Neural progenitor cell (in vitro differentiated cells): Measurements from ENCODE around the gene STEAP1B. TPM values are rescaled to one million over a fixed set of nuclear protein-coding genes. Genes with fewer than 3 reads are reported as not detected.

Experiments
- DNase-seq: peaks from one replicate; pipeline ENCODE4 v3.0.0-alpha.2; 2016; ENCODE audit warnings: low spot score
- H2AFZ ChIP-seq: fragments of 200-600 bp; sonication (generic); replicated peaks from 2 replicates; pipeline ENCODE4 v1.6.1; 2016; ENCODE audit warnings: antibody characterized with exemption
- H3F3A ChIP-seq: fragments of 200-600 bp; sonication (generic); 2 replicates; pipeline ENCODE4 v1.6.1; 2016; ENCODE audit warnings: antibody characterized with exemption, low read depth
- H3K27ac ChIP-seq: fragments of 200-600 bp; sonication (generic); 2 replicates; pipeline ENCODE4 v1.5.1; 2016; ENCODE audit warnings: mild to moderate bottlenecking
- H3K27me3 ChIP-seq: fragments of 200-600 bp; sonication (generic); 2 replicates; pipeline ENCODE4 v1.6.1; 2016; ENCODE audit warnings: mild to moderate bottlenecking, moderate library complexity
- H3K36me3 ChIP-seq: fragments of 200-600 bp; sonication (generic); 2 replicates; pipeline ENCODE4 v1.5.1; 2016
- H3K4me1 ChIP-seq: fragments of 200-600 bp; sonication (generic); 2 replicates; pipeline ENCODE4 v1.6.1; 2016; ENCODE audit warnings: mixed run types
- H3K4me2 ChIP-seq: fragments of 200-600 bp; sonication (generic); 2 replicates; pipeline ENCODE4 v1.6.1; 2016
- H3K4me3 ChIP-seq: fragments of 200-600 bp; sonication (generic); 2 replicates; pipeline ENCODE4 v1.5.1; 2016
- H3K79me2 ChIP-seq: fragments of 200-600 bp; sonication (generic); 2 replicates; pipeline ENCODE4 v1.6.1; 2016; ENCODE audit warnings: low read depth
- H3K9ac ChIP-seq: fragments of 200-600 bp; sonication (generic); 2 replicates; pipeline ENCODE4 v1.6.1; 2016
- H3K9me3 ChIP-seq: fragments of 200-600 bp; sonication (generic); 2 replicates; pipeline ENCODE4 v1.5.1; 2016; ENCODE audit warnings: low read depth
- H4K20me1 ChIP-seq: fragments of 200-600 bp; sonication (generic); 2 replicates; pipeline ENCODE4 v1.6.1; 2016; ENCODE audit warnings: low read depth
- H3K27ac Mint-ChIP-seq: 3 replicates; pipeline ENCODE4 v1.8.0; 2021; ENCODE audit warnings: mixed read lengths
- H3K27me3 Mint-ChIP-seq: 2 replicates; pipeline ENCODE4 v1.8.0; 2022; ENCODE audit warnings: low read depth, mild to moderate bottlenecking, inconsistent platforms, moderate library complexity, mixed read lengths; ENCODE audit not compliant: insufficient read depth
- H3K36me3 Mint-ChIP-seq: 3 replicates; pipeline ENCODE4 v1.8.0; 2021; ENCODE audit warnings: mixed read lengths
- H3K4me1 Mint-ChIP-seq: 3 replicates; pipeline ENCODE4 v1.8.0; 2021; ENCODE audit warnings: mixed read lengths
- H3K4me3 Mint-ChIP-seq: 3 replicates; pipeline ENCODE4 v1.8.0; 2021; ENCODE audit warnings: mild to moderate bottlenecking, moderate library complexity, mixed read lengths
- H3K9me3 Mint-ChIP-seq: 3 replicates; pipeline ENCODE4 v1.8.0; 2020; ENCODE audit warnings: mixed read lengths
- CTCF ChIP-seq: fragments of 200-600 bp; sonication (generic); IDR thresholded peaks from 2 replicates; pipeline ENCODE4 v1.5.1; 2017; ENCODE audit warnings: antibody characterized with exemption, mild to moderate bottlenecking
- EZH2 ChIP-seq: fragments of 200-600 bp; sonication (generic); IDR thresholded peaks from 2 replicates; pipeline ENCODE4 v1.6.1; 2017; ENCODE audit warnings: antibody characterized with exemption, mild to moderate bottlenecking, moderate library complexity
- EZH2phosphoT487 ChIP-seq: fragments of 200-600 bp; sonication (generic); IDR thresholded peaks from 2 replicates; pipeline ENCODE4 v1.6.1; 2017; ENCODE audit warnings: antibody characterized with exemption
- total RNA-seq: library from RNA; depleted of rRNA; stranded (reverse); fragments of >200 nt; gene quantifications from 2 replicates; pipeline ENCODE4 v1.2.3, GENCODE V29; 2015; ENCODE audit warnings: low replicate concordance

Gene STEAP1B
- total RNA-seq, 1 donor from 2014 or later, result 1.6 TPM

GRCh38 chr7:22386206-22386858 lies 113.7 kb downstream of the STEAP1B start:
- Histone ChIP-seq H3K4me2 (no peak overlapping the region), H2AFZ (no peak overlapping the region), H3K27me3 (no peaks in the 10 kb centered on the region), H3K9me3 (no peaks in the 10 kb centered on the region), H3K9ac (no peak overlapping the region), H3K27ac (no peak overlapping the region), H3K36me3 (no peaks in the 10 kb centered on the region), H3K79me2 (no peaks in the 10 kb centered on the region), H3K4me1 (no peaks in the 10 kb centered on the region), H4K20me1 (no peaks in the 10 kb centered on the region), H3K4me3 (no peak overlapping the region), H3F3A (no peaks in the 10 kb centered on the region)
- H3K4me1 Mint-ChIP-seq, result no peaks in the 10 kb centered on the region
- no peaks in the 10 kb centered on the region for H3K36me3 Mint-ChIP-seq
- no peak overlapping the region for H3K4me3 Mint-ChIP-seq
- no peak for DNase-seq
- TF ChIP-seq EZH2, result no peak
- TF ChIP-seq EZH2phosphoT487, result no peak
- TF ChIP-seq CTCF, result no peak
- H3K9me3 Mint-ChIP-seq, result no peaks in the 10 kb centered on the region
- no peak overlapping the region for H3K27ac Mint-ChIP-seq
- H3K27me3 Mint-ChIP-seq, result peaks cover 3% of the 10 kb centered on the region

GRCh38 chr7:22385326-22385725 lies 114.7 kb downstream of the STEAP1B start:
- Mint-ChIP-seq H3K27me3 (peaks cover 5% of the 10 kb centered on the region), H3K9me3 (no peaks in the 10 kb centered on the region), H3K27ac (no peak overlapping the region), H3K36me3 (no peaks in the 10 kb centered on the region), H3K4me3 (no peak overlapping the region), H3K4me1 (no peaks in the 10 kb centered on the region)
- no peak overlapping the region for H3K4me2 ChIP-seq
- H3K4me1 ChIP-seq, result no peaks in the 10 kb centered on the region
- no peaks in the 10 kb centered on the region for H3K36me3 ChIP-seq
- no peaks in the 10 kb centered on the region for H3F3A ChIP-seq
- TF ChIP-seq EZH2phosphoT487, result no peak
- no peak for TF ChIP-seq CTCF
- no peak for TF ChIP-seq EZH2
- no peaks in the 10 kb centered on the region for H3K27me3 ChIP-seq
- H3K27ac ChIP-seq, result no peak overlapping the region
- H3K4me3 ChIP-seq, result no peak overlapping the region
- no peaks in the 10 kb centered on the region for H3K9me3 ChIP-seq
- H3K79me2 ChIP-seq, result no peaks in the 10 kb centered on the region
- no peak overlapping the region for H3K9ac ChIP-seq
- no peak overlapping the region for H2AFZ ChIP-seq
- no peak for DNase-seq
- no peaks in the 10 kb centered on the region for H4K20me1 ChIP-seq

GRCh38 chr7:22380333-22380732 lies 119.7 kb downstream of the STEAP1B start:
- Histone ChIP-seq H3K27ac (no peak overlapping the region), H4K20me1 (no peaks in the 10 kb centered on the region), H3K79me2 (no peaks in the 10 kb centered on the region), H3K36me3 (no peaks in the 10 kb centered on the region), H3K27me3 (no peaks in the 10 kb centered on the region), H3K4me1 (no peaks in the 10 kb centered on the region), H3K4me3 (no peak overlapping the region), H3K4me2 (no peak overlapping the region), H2AFZ (no peak overlapping the region), H3F3A (no peaks in the 10 kb centered on the region), H3K9ac (no peak overlapping the region), H3K9me3 (no peaks in the 10 kb centered on the region)
- Mint-ChIP-seq H3K4me1 (peaks cover 7% of the 10 kb centered on the region), H3K9me3 (no peaks in the 10 kb centered on the region), H3K27me3 (peaks cover 3% of the 10 kb centered on the region), H3K36me3 (no peaks in the 10 kb centered on the region), H3K27ac (no peak overlapping the region), H3K4me3 (no peak overlapping the region)
- no peak for DNase-seq
- TF ChIP-seq EZH2 (no peak), EZH2phosphoT487 (no peak), CTCF (no peak)
